SU-DHL-6 (cell line): ENCODE measurements around the gene NXPH1.

Source experiments
- EZH2phosphoT487 ChIP-seq: fragments of 200-600 bp; sonication (generic), shearing (Covaris generic); conservative IDR thresholded peaks from 2 replicates; pipeline ENCODE4 v1.6.1; 2018; ENCODE audit warnings: mild to moderate bottlenecking, antibody characterized with exemption, low read length, moderate library complexity, mixed read lengths
- TF ChIP-seq, protein P1 (sequence below): fragments of 200-600 bp; sonication (generic); IDR thresholded peaks from one replicate; pipeline ENCODE4 v1.5.1; 2017; ENCODE audit warnings: antibody characterized with exemption, mild to moderate bottlenecking, low read length, moderate library complexity; ENCODE audit not compliant: insufficient read depth, poor library complexity, severe bottlenecking

DNA sequence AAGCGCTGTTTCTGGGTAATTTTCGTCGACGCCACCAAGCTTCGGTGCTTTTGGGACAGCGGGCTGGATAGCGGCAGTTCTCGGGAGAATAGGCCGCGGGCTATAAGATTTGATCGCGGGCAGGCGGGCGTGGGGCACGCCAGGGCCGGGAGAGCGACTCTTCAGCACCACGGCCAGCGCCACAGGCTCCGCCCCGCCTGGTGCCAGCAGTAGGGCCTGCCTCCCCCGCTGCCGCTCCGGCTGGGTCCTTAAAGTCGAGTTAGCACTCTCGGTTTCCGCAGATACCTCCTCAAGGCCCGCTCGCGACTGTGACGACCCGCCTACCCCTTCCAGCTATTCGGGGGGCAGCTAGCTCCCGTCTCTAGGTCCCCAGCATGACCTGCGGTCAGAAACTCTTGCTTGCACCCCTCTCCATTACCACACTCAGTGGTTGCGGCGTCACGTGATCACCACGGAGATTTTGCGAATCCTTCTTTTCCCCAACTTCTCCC, 9.4 kb downstream of the NXPH1 start:
- TF ChIP-seq, protein P1, sequence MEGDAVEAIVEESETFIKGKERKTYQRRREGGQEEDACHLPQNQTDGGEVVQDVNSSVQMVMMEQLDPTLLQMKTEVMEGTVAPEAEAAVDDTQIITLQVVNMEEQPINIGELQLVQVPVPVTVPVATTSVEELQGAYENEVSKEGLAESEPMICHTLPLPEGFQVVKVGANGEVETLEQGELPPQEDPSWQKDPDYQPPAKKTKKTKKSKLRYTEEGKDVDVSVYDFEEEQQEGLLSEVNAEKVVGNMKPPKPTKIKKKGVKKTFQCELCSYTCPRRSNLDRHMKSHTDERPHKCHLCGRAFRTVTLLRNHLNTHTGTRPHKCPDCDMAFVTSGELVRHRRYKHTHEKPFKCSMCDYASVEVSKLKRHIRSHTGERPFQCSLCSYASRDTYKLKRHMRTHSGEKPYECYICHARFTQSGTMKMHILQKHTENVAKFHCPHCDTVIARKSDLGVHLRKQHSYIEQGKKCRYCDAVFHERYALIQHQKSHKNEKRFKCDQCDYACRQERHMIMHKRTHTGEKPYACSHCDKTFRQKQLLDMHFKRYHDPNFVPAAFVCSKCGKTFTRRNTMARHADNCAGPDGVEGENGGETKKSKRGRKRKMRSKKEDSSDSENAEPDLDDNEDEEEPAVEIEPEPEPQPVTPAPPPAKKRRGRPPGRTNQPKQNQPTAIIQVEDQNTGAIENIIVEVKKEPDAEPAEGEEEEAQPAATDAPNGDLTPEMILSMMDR: no peak
- TF ChIP-seq EZH2phosphoT487: no peak
